Ovary (tissue), 3 donors: Measurements from ENCODE around the gene NAALADL2.

Experiments
- EP300 ChIP-seq: sonication (generic); formaldehyde crosslinking; IDR thresholded peaks from one replicate; pipeline ENCODE4 v1.6.1; 2017; ENCODE audit warnings: antibody characterized with exemption
- POLR2A ChIP-seq: fragments of 450-650 bp; IDR thresholded peaks from one replicate; pipeline ENCODE4 v1.6.1; 2017; ENCODE audit warnings: antibody characterized with exemption, mild to moderate bottlenecking, moderate library complexity
- TF ChIP-seq, protein P1 (sequence below), 3 donors: fragments of 450-650 bp in 2 of 3; fragments of 200-600 bp in 1 of 3; IDR thresholded peaks; one replicate each; pipeline versions ENCODE4 v1.5.1 to v1.8.0; 2016 to 2022; ENCODE audit warnings: antibody characterized with exemption in 3 of 3, mild to moderate bottlenecking in 1 of 3
- donor health status: DM: no; HTN: no; CAD: no.

- TF ChIP-seq, protein P1, sequence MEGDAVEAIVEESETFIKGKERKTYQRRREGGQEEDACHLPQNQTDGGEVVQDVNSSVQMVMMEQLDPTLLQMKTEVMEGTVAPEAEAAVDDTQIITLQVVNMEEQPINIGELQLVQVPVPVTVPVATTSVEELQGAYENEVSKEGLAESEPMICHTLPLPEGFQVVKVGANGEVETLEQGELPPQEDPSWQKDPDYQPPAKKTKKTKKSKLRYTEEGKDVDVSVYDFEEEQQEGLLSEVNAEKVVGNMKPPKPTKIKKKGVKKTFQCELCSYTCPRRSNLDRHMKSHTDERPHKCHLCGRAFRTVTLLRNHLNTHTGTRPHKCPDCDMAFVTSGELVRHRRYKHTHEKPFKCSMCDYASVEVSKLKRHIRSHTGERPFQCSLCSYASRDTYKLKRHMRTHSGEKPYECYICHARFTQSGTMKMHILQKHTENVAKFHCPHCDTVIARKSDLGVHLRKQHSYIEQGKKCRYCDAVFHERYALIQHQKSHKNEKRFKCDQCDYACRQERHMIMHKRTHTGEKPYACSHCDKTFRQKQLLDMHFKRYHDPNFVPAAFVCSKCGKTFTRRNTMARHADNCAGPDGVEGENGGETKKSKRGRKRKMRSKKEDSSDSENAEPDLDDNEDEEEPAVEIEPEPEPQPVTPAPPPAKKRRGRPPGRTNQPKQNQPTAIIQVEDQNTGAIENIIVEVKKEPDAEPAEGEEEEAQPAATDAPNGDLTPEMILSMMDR (IDR thresholded peaks at IDR 0.05), result no peak
- TF ChIP-seq EP300, result no peak
- TF ChIP-seq POLR2A, result no peak
These were observed 544.9 kb downstream of the NAALADL2 start for GRCh38 chr3:175404027-175404426.
